KMS-11 (cell line): ENCODE results near the gene OR7G3.

Experiments used
- H2AFZ ChIP-seq: fragments of 200-600 bp; sonication (generic); 2 replicates; pipeline ENCODE4 v1.6.1; 2016; ENCODE audit warnings: antibody characterized with exemption, mixed run types, low read depth
- H3K27ac ChIP-seq: fragments of 200-600 bp; sonication (generic); 2 replicates; pipeline ENCODE4 v1.6.1; 2016; ENCODE audit warnings: mild to moderate bottlenecking, mixed run types
- H3K27me3 ChIP-seq: fragments of 200-600 bp; sonication (generic); 2 replicates; pipeline ENCODE4 v1.6.1; 2017; ENCODE audit warnings: mild to moderate bottlenecking, low read depth, mixed run types, moderate library complexity; ENCODE audit not compliant: insufficient read depth
- H3K36me3 ChIP-seq: fragments of 200-600 bp; sonication (generic); 2 replicates; pipeline ENCODE4 v1.6.1; 2017; ENCODE audit warnings: mild to moderate bottlenecking, mixed run types; ENCODE audit not compliant: insufficient read depth
- H3K4me1 ChIP-seq: fragments of 200-600 bp; sonication (generic); 2 replicates; pipeline ENCODE4 v1.6.1; 2016; ENCODE audit warnings: mild to moderate bottlenecking, low read depth, mixed run types; ENCODE audit not compliant: poor library complexity, severe bottlenecking
- H3K4me2 ChIP-seq: fragments of 200-600 bp; sonication (generic); 2 replicates; pipeline ENCODE4 v1.7.0; 2016; ENCODE audit warnings: mild to moderate bottlenecking, mixed run types
- H3K4me3 ChIP-seq: fragments of 200-600 bp; sonication (generic); IDR thresholded peaks from 2 replicates; pipeline ENCODE4 v1.6.1; 2017; ENCODE audit warnings: low read depth, low read length, mixed read lengths; ENCODE audit not compliant: insufficient read depth
- H3K79me2 ChIP-seq: fragments of 200-600 bp; sonication (generic); 2 replicates; pipeline ENCODE4 v1.6.1; 2016; ENCODE audit warnings: low read depth, mixed run types; ENCODE audit not compliant: insufficient read depth
- H3K9ac ChIP-seq: fragments of 200-600 bp; sonication (generic); 2 replicates; pipeline ENCODE4 v1.6.1; 2016; ENCODE audit warnings: mild to moderate bottlenecking, mixed run types
- H4K20me1 ChIP-seq: fragments of 200-600 bp; sonication (generic); 2 replicates; pipeline ENCODE4 v1.6.1; 2016; ENCODE audit warnings: mild to moderate bottlenecking, mixed run types; ENCODE audit not compliant: insufficient read depth
- CTCF ChIP-seq: fragments of 200-600 bp; sonication (generic); conservative IDR thresholded peaks from 2 replicates; pipeline ENCODE4 v1.6.1; 2017; ENCODE audit warnings: low read depth, mild to moderate bottlenecking, antibody characterized with exemption, low read length, moderate library complexity, mixed read lengths

Gene OR7G3

GRCh38 chr19:9116547-9116946 is 10.2 kb downstream of the OR7G3 start:
- H3K4me3 ChIP-seq: no peak overlapping the region
- H3K9ac ChIP-seq: no peak overlapping the region
- no peak overlapping the region for H2AFZ ChIP-seq
- H3K4me2 ChIP-seq: no peak overlapping the region
- no peak overlapping the region for H3K27ac ChIP-seq
- no peak for TF ChIP-seq CTCF
- H3K4me1 ChIP-seq: no peaks in the 10 kb centered on the region
- no peaks in the 10 kb centered on the region for H3K36me3 ChIP-seq
- no peaks in the 10 kb centered on the region for H4K20me1 ChIP-seq
- H3K27me3 ChIP-seq: no peaks in the 10 kb centered on the region
- H3K79me2 ChIP-seq: no peaks in the 10 kb centered on the region

- Histone ChIP-seq H3K36me3 (no peaks in the 10 kb centered on the region), H3K27ac (no peak within 1 kb of the TSS), H3K79me2 (no peaks in the 10 kb centered on the region), H3K9ac (no peak within 1 kb of the TSS), H3K4me3 (no peak within 1 kb of the TSS), H2AFZ (no peak within 1 kb of the TSS), H3K4me2 (no peak within 1 kb of the TSS), H3K4me1 (no peaks in the 10 kb centered on the region), H4K20me1 (no peaks in the 10 kb centered on the region), H3K27me3 (no peaks in the 10 kb centered on the region)
- TF ChIP-seq CTCF: no peak
Observed at GRCh38 chr19:9115307-9115813, 11.4 kb downstream of the OR7G3 start, which contains the start of gene OR7G1. TSS of gene OR7G1 (minus strand) at chr19:9115763. CDS start at chr19:9115763, 0 bp downstream.

- Histone ChIP-seq H3K27ac (no peak overlapping the region), H3K4me3 (no peak overlapping the region), H3K27me3 (peaks cover 2% of the 10 kb centered on the region; the same call in 1 of the 2 replicates), H4K20me1 (no peaks in the 10 kb centered on the region), H3K4me2 (no peak overlapping the region), H2AFZ (no peak overlapping the region), H3K4me1 (no peaks in the 10 kb centered on the region), H3K9ac (no peak overlapping the region), H3K36me3 (no peaks in the 10 kb centered on the region), H3K79me2 (no peaks in the 10 kb centered on the region)
- no peak for TF ChIP-seq CTCF
Observed at GRCh38 chr19:9109959-9110358, 16.8 kb downstream of the OR7G3 start.

GRCh38 chr19:9107375-9107774 is 19.4 kb downstream of the OR7G3 start, which contains the start of gene OR7G2:
TSS of gene OR7G2 (minus strand) at chr19:9107475. CDS start at chr19:9103243, 4,232 bp downstream.
- Histone ChIP-seq H4K20me1 (no peaks in the 10 kb centered on the region), H3K79me2 (no peaks in the 10 kb centered on the region), H3K9ac (no peak within 1 kb of the TSS), H3K27ac (no peak within 1 kb of the TSS), H3K4me3 (no peak within 1 kb of the TSS), H3K4me1 (no peaks in the 10 kb centered on the region), H3K27me3 (peaks cover 8% of the 10 kb centered on the region; the same call in 1 of the 2 replicates), H3K4me2 (no peak within 1 kb of the TSS), H3K36me3 (no peaks in the 10 kb centered on the region), H2AFZ (no peak within 1 kb of the TSS)
- no peak for TF ChIP-seq CTCF
